ENCODE data around the gene TFEB. TPM values are rescaled to one million over a fixed set of nuclear protein-coding genes. Genes with fewer than 3 reads are reported as not detected.

Gene TFEB
- total and polyA plus RNA-seq, 2 donors (not counting 3 experiments of a cell fraction or from before 2014, with no cell fraction given), result 4.9 to 6.6 TPM

DNA sequence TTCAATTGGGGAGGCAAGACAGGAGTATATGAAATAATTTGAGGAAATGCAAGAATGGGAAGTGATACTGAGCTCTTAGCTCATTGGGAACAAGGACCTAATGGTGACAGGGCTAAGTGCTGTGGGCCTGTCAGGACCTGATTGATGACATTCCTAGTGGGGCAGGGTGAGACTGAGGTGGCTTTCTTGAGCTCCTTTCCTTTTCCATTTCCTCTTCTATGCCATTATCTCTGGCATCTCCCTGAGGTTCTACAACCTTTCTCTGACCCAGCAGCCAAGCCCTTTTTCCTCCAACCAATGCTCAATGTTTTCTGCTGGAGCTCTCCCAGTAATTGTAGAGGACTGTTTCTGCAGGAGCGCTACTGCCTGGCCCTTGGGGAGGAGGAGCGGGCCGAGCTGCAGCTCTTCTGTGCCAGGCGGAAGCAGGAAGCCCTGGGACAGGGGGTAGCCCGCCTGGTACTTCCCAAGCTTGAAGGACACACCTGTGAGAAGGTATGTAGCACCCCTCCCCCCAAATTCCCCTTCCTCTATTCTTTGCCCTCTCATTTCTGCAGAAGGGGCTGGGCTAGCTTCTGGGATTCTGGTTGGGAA lies 49.3 kb upstream of the TFEB start:
- intact Hi-C loops (cut with micrococcal nuclease), result no loop called here
- H4K20me1 ChIP-seq (replicated peaks; ENCODE audit: control insufficient read depth, extremely low read depth, insufficient read depth, low read length), result no peaks in the 10 kb centered on the region
- H3K36me3 ChIP-seq (ENCODE audit: control insufficient read depth in 2 of 2, extremely low read depth in 1 of 2, insufficient read depth in 2 of 2, low read length in 2 of 2), result peaks cover 5 to 6% of the 10 kb centered on the region in 2 experiments
- no peak for DNase-seq (ENCODE audit: low read depth, low spot score)
- no peak overlapping the region for H3K4me3 ChIP-seq (replicated peaks in 1 of 3; ENCODE audit: insufficient read depth in 1 of 3, low read depth in 1 of 3, low read length in 3 of 3)
- no peaks in the 10 kb centered on the region for H3K9me3 ChIP-seq (replicated peaks; ENCODE audit: control insufficient read depth, insufficient read depth, low read length)
- H3K4me2 ChIP-seq (ENCODE audit: insufficient read depth, low read length), result no peak overlapping the region
- no peak for FAIRE-seq
- CTCF ChIA-PET, result interaction anchor here (0.6 to 4.5 kb wide), 6 partner anchors 30 to 417 kb away, joined by 3 to 78 read pairs (median 12); partner anchors contain the start of genes BYSL and MED20
- dilution Hi-C loops (cut with MboI; ENCODE audit: extremely low pct_ligation_motif_present, low sequenced_read_pairs), result no loop called here
- POLR2A ChIA-PET, result interaction anchor here (0.6 kb wide), 1 partner anchor 111 kb away, joined by 3 read pairs; the partner anchor contains the start of gene USP49
- H3K4me1 ChIP-seq (ENCODE audit: control insufficient read depth, extremely low read depth, insufficient read depth, low read length), result peaks cover 21% of the 10 kb centered on the region
- no peak overlapping the region for H3K9ac ChIP-seq (replicated peaks; ENCODE audit: extremely low read depth, insufficient read depth, low read length)
- H3K27ac ChIP-seq (ENCODE audit: insufficient read depth, low read depth, low read length), result no peak overlapping the region
- H2AFZ ChIP-seq (ENCODE audit: low read depth, low read length), result no peak overlapping the region
- H3K79me2 ChIP-seq (ENCODE audit: control insufficient read depth, insufficient read depth, low read length), result peaks cover 15% of the 10 kb centered on the region
- BruUV-seq (replicated peaks), result no TSS peak
- TF ChIP-seq FOS (IDR thresholded peaks at IDR 0.05; ENCODE audit: borderline replicate concordance, insufficient read depth, low read length) (no peak), POLR2A (IDR thresholded peaks at IDR 0.05; ENCODE audit: low read depth, low read length) (no peak), GATA2 (IDR thresholded peaks at IDR 0.05; ENCODE audit: insufficient read depth, insufficient read length, low read depth, low read length) (no peak), POLR2AphosphoS5 (IDR thresholded peaks at IDR 0.05; ENCODE audit: insufficient read depth, low read depth, low read length) (no peak), EZH2 (IDR thresholded peaks at IDR 0.05; ENCODE audit: borderline replicate concordance, low read depth, low read length, severe bottlenecking) (no peak)
- no peaks in the 10 kb centered on the region for H3K27me3 ChIP-seq (ENCODE audit: control insufficient read depth in 2 of 2, insufficient read depth in 2 of 2, low read length in 2 of 2)
- H3K9me1 ChIP-seq (replicated peaks; ENCODE audit: control insufficient read depth, extremely low read depth, insufficient read depth, low read length), result no peaks in the 10 kb centered on the region

DNA sequence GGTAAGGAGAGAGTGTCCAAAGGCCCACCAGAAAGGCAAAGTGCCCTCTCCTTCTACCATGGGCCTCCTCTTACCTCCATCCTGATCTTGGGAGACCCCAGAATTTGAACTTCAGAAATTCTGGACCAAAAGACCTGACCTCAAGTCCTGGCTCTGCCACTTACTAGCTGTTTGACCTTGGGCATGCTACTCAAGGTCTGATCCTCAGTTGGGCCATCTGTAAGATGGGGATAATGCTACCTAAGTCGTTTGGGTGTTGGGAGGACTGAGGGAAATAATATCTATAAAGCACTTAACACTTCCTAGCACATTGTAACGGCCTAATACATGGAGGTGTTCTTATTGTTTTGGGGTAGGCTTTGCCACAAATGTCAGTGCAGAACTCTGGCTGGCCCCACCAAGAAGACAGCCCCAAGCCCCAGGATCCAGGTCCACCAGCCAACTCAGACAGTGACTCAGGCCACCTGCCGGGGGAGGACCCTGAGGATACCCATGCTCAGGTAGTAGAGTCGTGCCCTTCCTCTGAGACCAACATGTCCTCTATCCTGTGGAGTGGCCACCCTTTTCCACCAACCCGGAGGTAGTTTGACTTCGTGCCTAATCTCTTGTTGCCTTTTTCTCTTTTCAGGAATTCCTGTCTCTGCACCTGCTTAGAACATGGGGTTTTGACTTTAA lies 47.8 kb upstream of the TFEB start:
- FAIRE-seq (no peak), DNase-seq (ENCODE audit: low read depth, low spot score) (no peak)
- Histone ChIP-seq H3K27ac (ENCODE audit: insufficient read depth, low read depth, low read length) (no peak overlapping the region), H3K4me2 (ENCODE audit: insufficient read depth, low read length) (no peak overlapping the region), H3K27me3 (ENCODE audit: control insufficient read depth in 2 of 2, insufficient read depth in 2 of 2, low read length in 2 of 2) (no peaks in the 10 kb centered on the region), H4K20me1 (replicated peaks; ENCODE audit: control insufficient read depth, extremely low read depth, insufficient read depth, low read length) (no peaks in the 10 kb centered on the region), H3K9me1 (replicated peaks; ENCODE audit: control insufficient read depth, extremely low read depth, insufficient read depth, low read length) (no peaks in the 10 kb centered on the region), H3K4me3 (replicated peaks in 1 of 3; ENCODE audit: insufficient read depth in 1 of 3, low read depth in 1 of 3, low read length in 3 of 3) (no peak overlapping the region), H3K79me2 (ENCODE audit: control insufficient read depth, insufficient read depth, low read length) (peaks cover 4% of the 10 kb centered on the region), H3K4me1 (ENCODE audit: control insufficient read depth, extremely low read depth, insufficient read depth, low read length) (peaks cover 23% of the 10 kb centered on the region), H3K9ac (replicated peaks; ENCODE audit: extremely low read depth, insufficient read depth, low read length) (no peak overlapping the region), H3K36me3 (ENCODE audit: control insufficient read depth in 2 of 2, extremely low read depth in 1 of 2, insufficient read depth in 2 of 2, low read length in 2 of 2) (peaks cover 0 to 3% of the 10 kb centered on the region in 2 experiments), H3K9me3 (replicated peaks; ENCODE audit: control insufficient read depth, insufficient read depth, low read length) (no peaks in the 10 kb centered on the region), H2AFZ (ENCODE audit: low read depth, low read length) (no peak overlapping the region)
- ChIA-PET POLR2A (no interaction called here), CTCF (interaction anchor here (4.5 kb wide), 1 partner anchor 263 kb away, joined by 78 read pairs; no protein-coding TSS in a partner anchor)
- intact Hi-C loops (cut with micrococcal nuclease), result no loop called here
- BruUV-seq (replicated peaks), result no TSS peak
- dilution Hi-C loops (cut with MboI; ENCODE audit: extremely low pct_ligation_motif_present, low sequenced_read_pairs), result no loop called here
- no peak for TF ChIP-seq POLR2A (IDR thresholded peaks at IDR 0.05; ENCODE audit: low read depth, low read length)
- TF ChIP-seq MYC (IDR thresholded peaks at IDR 0.05; ENCODE audit: low read depth, low read length), result no peak
- TF ChIP-seq POLR2AphosphoS5 (IDR thresholded peaks at IDR 0.05; ENCODE audit: insufficient read depth, low read depth, low read length), result no peak
- TF ChIP-seq, protein P1, sequence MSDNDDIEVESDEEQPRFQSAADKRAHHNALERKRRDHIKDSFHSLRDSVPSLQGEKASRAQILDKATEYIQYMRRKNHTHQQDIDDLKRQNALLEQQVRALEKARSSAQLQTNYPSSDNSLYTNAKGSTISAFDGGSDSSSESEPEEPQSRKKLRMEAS (IDR thresholded peaks at IDR 0.05; ENCODE audit: insufficient read depth, insufficient read length), result no peak

Measured in endothelial cell of umbilical vein (primary cell).